IPS-18c (cell line): ENCODE results near the gene ADAMTSL4.
"Not testable (repeated sequence)": the region's sequence is repeated elsewhere in the genome, so short reads cannot be mapped to it uniquely, and the experiment has no call there.

Experiments used
- H3K4me3 ChIP-seq: 2 replicates; pipeline ENCODE4 v1.7.0; 2013; ENCODE audit warnings: low read depth, mild to moderate bottlenecking, low read length, moderate library complexity; ENCODE audit not compliant: insufficient read depth
- H3K9me3 ChIP-seq: one replicate; pipeline ENCODE4 v1.6.1; 2013; ENCODE audit warnings: mild to moderate bottlenecking, low read length, moderate library complexity; ENCODE audit not compliant: control insufficient read depth, insufficient read depth

Gene ADAMTSL4

DNA sequence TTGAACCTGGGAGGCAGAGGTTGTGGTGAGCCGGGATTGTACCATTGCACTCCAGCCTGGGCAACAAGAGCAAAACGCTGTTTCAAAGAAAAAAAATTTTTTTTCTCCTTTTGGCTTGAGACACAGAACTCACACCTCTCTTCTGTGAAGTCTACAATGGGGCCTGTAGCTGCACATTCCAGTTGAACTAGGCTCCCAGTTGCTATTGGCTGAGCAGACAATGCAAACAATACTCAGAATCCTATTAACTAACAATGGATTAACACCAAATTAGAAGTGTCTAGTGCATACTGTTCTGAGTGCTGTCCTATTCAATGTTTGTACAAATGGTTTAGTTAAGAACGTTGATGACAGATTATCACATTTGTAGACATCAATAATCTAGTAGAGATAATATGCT lies 47.8 kb downstream of the ADAMTSL4 start:
- no peak overlapping the region for H3K4me3 ChIP-seq
- H3K9me3 ChIP-seq: no peaks in the 10 kb centered on the region

DNA sequence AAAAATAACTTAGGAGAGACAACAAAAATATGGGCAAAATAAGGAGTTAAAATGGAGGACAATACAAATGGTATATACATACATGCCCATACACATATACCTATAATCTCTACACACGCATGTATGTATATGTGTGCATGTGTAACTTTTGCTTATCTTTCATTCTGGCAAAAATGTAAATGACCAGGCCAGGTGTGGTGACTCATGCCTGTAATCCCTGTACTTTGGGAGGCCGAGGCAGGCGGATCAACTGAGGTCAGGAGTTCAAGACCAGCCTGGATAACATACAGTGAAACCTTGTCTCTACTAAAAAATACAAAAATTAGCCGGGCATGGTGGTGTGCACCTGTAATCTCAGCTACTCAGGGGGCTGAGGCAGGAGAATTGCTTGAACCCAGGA lies 49.1 kb downstream of the ADAMTSL4 start:
- not testable (repeated sequence) for H3K9me3 ChIP-seq, H3K4me3 ChIP-seq

DNA sequence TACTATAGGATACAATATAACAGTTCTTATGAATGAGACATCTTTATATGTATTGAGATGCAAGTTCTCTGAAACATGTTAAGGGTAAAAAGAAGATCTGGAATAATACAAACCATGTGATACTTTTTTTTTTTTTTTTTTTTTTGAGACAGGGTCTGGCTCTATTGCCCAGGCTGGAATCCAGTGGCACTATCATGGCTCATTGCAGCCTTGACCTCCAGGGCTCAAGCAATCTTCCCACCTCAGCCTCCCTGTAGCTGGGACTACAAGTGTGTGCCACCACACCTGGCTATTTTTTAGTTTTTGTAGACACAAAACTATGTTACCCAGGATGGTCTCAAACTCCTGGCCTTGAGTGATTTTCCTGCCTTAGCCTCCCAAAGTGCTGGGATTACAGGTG lies 52.3 kb downstream of the ADAMTSL4 start:
- no peaks in the 10 kb centered on the region for H3K9me3 ChIP-seq

DNA sequence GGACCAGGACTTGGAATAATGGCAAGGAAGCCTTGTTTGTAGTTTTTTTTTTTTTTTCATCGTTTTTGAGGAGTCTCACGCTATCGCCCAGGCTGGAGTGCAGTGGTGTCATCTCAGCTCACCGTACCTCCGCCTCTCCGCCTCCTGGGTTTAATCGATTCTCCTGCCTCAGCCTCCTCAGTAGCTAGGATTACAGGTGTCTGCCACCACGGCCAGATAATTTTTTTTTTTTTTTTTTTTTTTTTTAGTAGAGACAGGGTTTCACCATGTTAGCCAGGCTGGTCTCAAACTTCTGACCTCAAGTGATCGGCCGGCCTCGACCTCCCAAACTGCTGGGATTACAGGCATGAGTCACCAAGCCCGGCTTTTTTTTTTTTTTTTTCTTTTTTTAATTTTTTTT lies 53.2 kb downstream of the ADAMTSL4 start:
- H3K4me3 ChIP-seq, H3K9me3 ChIP-seq: not testable (repeated sequence)

More for the DNA sequence above, 52.3 kb downstream of the ADAMTSL4 start:
- no peak overlapping the region for H3K4me3 ChIP-seq

DNA sequence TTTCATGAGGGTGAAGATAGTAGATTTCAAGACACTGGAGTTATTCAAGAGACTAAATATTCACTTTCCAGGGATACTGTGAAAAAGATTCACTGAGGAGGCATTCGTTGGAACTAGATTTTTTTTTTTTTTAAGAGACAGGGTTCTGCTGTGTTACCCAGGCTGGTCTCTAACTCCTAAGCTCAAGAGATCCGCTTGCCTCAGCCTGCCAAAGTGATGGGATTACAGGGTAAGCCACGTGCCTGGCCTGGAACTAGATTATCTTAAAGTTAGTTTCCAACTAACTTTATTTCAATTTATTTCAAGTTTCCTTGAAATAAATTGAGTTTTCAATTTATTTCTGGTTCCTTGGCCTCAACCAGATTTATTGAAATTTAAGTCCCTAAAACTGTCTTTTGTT lies 54.5 kb downstream of the ADAMTSL4 start:
- H3K4me3 ChIP-seq: no peak overlapping the region
- no peaks in the 10 kb centered on the region for H3K9me3 ChIP-seq

DNA sequence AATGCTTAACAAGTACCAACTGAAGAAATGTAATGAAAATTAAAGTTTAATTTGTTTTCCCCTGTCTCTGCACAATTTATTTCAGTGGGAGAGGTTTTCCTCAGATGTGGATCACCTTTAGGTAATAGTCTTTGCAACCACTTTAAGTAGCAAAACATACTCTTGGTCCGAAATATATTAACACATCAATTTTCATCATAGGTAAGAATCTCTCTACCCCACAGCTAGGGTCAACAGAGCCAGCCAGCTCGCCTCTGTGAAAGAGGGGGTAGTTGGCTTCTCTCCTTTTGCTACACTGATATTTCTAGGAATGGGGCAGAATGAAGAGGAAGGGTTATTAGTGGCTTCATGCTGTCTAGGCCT lies 55.0 kb downstream of the ADAMTSL4 start:
- Histone ChIP-seq H3K9me3 (no peaks in the 10 kb centered on the region), H3K4me3 (no peak overlapping the region)

DNA sequence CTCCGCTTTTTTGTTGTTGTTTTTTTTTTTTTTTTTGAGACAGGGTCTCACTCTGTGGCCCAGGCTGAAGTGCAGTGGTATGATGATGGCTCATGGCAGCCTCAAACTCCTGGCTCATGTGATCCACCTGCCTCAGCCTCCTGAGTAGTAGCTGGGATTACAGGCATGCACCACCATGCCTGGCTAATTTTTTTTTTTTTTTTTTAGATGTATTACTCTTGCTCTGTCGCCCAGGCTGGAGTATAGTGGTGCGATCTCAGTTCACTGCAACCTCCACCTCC lies 56.2 kb downstream of the ADAMTSL4 start:
- not testable (repeated sequence) for H3K9me3 ChIP-seq, H3K4me3 ChIP-seq

DNA sequence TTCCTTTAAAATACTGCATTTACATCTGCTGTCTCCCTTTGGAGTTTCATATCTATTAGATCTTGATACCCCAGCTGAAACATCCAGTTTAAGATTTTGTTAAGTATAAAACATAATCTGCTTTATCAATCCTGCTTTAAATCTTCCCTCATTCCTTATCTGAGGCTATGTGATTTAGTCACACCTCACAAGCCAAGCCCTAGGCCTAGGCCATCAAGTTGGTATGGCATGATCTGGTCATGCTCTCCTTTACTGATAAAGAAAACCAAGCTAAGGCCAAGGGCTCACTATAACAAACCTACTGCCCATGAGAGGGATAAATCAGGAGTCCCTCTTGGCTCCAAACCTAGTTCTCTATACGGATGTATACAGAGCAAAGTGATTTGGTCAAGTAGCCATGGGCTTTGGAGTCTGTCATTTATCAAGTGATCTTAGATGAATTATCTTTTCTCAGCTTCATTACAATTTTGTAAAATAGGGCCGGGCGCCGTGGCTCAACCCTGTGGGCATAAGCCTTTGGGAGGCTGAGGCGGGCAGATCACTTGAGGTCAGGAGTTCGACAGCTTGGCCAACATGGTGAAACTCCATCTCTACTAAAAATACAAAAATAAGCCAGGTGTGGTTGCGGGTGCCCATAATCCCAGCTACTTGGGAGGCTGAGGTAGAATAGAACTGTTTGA lies 57.4 kb downstream of the ADAMTSL4 start:
- Histone ChIP-seq H3K9me3 (no peaks in the 10 kb centered on the region), H3K4me3 (no peak overlapping the region)

DNA sequence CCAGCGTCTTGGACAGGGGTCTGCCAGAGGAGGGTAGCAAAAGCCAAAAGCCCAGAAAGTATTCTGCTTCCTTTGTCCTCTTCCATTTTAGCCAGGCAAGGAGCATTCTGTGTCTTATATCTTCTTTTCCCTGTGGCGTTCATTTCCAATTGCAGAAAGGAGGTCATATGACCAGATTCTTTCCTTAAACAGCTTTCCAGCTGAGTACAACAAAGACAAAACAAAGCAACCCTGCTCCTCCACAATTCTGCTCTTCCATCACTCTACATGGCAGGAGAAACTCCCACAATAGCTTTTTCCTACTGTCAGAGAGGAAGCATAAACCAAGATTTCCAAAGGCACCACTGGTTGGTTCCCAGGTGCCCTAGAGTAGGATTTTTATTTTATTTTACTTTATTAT lies 60.5 kb downstream of the ADAMTSL4 start:
- Histone ChIP-seq H3K4me3 (no peak overlapping the region), H3K9me3 (no peaks in the 10 kb centered on the region)
